Erythroblast (primary cell): ENCODE measurements around the gene COL25A1.

Experiments
- GATA1 ChIP-seq: IDR thresholded peaks from 2 replicates; pipeline ENCODE4 v1.6.1; 2011; ENCODE audit warnings: low read depth, mild to moderate bottlenecking, control low read depth, low read length, moderate library complexity
- POLR2A ChIP-seq: IDR thresholded peaks from 2 replicates; pipeline ENCODE4 v1.6.1; 2011; ENCODE audit warnings: mild to moderate bottlenecking, low read length

- TF ChIP-seq POLR2A (no peak), GATA1 (no peak)
Observed at GRCh38 chr4:109166126-109166525, 136.3 kb downstream of the COL25A1 start.
